Measurements from ENCODE around the gene CADM4. TPM values are rescaled to one million over a fixed set of nuclear protein-coding genes. Genes with fewer than 3 reads are reported as not detected.

Gene CADM4
- total RNA-seq, 4 donors from 2014 or later: 31.6 to 67.9 (median 46.9) TPM

- no CpG with 5 or more reads among the region's 1 CpG for WGBS
- peaks cover 12 to 23% (median 18%) of the 10 kb centered on the region in 4 donors for H3K4me1 ChIP-seq
- H3K27me3 ChIP-seq: no peaks in the 10 kb centered on the region
- H3K4me3 ChIP-seq: no peak overlapping the region
- H3K27ac ChIP-seq (replicated peaks in 1 of 4): no peak overlapping the region
- peaks cover 0 to 35% (median 11%) of the 10 kb centered on the region in 4 donors for H3K36me3 ChIP-seq
- TF ChIP-seq CTCF (IDR thresholded peaks at IDR 0.05) (no peak), POLR2AphosphoS5 (IDR thresholded peaks at IDR 0.05) (no peak), EP300 (IDR thresholded peaks at IDR 0.05) (no peak), POLR2A (IDR thresholded peaks at IDR 0.05; ENCODE audit: low read depth) (no peak)
- no peak for DNase-seq (ENCODE audit: extremely low spot score)
- H3K9me3 ChIP-seq: no peaks in the 10 kb centered on the region
- intact Hi-C loops (cut with DNase I): no loop called here
Measured at GRCh38 chr19:43622956-43623355, 16.7 kb downstream of the CADM4 start.

DNA sequence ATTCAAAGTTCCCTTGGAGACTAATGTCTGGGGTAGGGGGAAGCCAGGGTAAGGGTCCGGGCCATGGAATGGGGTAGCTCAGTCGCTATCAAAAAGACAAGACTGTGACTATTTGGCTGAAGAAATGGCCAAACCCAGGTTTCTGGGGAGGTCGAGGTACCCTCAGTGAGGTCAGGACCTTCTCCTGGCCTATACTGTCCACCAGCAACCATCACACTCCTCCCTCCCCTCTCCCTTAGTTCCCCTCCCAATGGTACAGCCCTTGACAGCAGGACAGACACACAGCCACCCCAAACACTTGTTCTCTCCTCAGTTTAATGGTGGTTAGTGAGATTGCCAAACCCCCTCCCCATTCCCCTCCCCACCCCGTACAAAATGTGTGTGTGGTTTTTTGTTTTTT lies 17.6 kb downstream of the CADM4 start:
- H3K9me3 ChIP-seq: no peaks in the 10 kb centered on the region
- no peak overlapping the region for H3K27ac ChIP-seq (replicated peaks in 1 of 4)
- H3K4me1 ChIP-seq: peaks cover 12 to 25% (median 19%) of the 10 kb centered on the region in 4 donors
- intact Hi-C loops (cut with DNase I): no loop called here
- no peaks in the 10 kb centered on the region for H3K27me3 ChIP-seq
- peaks cover 0 to 30% (median 11%) of the 10 kb centered on the region in 4 donors for H3K36me3 ChIP-seq
- 77% methylated on average over 4 of the region's 4 CpGs for WGBS
- TF ChIP-seq POLR2A (IDR thresholded peaks at IDR 0.05; ENCODE audit: low read depth) (no peak), POLR2AphosphoS5 (IDR thresholded peaks at IDR 0.05) (no peak), CTCF (IDR thresholded peaks at IDR 0.05) (no peak), EP300 (IDR thresholded peaks at IDR 0.05) (no peak)
- no peak overlapping the region for H3K4me3 ChIP-seq
- no peak for DNase-seq (ENCODE audit: extremely low spot score)

DNA sequence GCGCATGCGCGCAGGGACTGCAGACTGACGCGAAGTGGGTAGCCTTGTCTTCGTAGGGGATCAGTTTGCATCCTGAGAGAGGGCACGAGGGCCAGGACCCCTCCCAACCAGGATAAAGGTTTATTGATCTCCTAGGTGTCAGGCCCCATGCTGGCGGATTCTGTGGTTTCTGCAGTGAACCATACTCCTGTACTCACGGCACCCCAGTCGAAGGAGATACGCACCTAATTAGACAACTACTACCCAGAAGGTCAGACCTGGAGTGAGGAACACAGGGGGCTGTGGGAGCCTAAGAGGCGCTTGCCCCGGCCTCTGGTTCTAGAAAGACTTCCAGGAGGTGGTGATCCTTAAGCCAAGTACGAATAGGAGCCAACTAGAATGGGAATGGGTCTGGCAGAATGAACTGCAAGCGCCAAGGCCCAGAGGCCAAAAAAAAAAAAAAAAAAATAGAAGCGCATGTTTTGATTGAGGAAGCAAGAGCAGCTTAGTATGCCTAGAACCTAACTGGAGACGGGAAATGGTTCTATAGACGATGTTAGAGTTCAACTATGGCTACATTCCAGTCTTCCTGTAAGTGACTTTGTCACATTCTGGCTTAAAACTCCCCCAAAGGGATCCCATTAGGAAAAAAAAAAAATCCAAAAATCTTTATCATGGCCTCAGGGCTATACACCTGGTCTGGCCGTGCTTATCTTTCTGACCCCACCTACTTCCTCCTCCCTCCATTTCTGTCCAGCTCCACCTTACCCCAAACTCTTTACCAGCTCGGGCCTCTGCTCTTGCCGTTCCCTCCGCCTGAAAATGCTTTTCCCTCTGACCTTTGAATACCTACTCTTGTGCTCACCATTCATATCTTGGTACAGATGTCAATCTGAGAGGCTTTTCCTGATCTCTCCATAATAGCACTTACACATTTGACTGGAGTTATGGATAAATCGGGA lies 19.3 kb downstream of the CADM4 start:
- Histone ChIP-seq H3K27me3 (no peaks in the 10 kb centered on the region), H3K9me3 (no peaks in the 10 kb centered on the region), H3K36me3 (peaks cover 0 to 14% (median 3%) of the 10 kb centered on the region in 4 donors), H3K27ac (replicated peaks in 1 of 4) (peak overlapping the region; percentile 91 to 98 (median 94)), H3K4me1 (peaks cover 12 to 28% (median 19%) of the 10 kb centered on the region in 4 donors), H3K4me3 (peak overlapping the region; percentile 70 to 87 (median 82))
- intact Hi-C loops (cut with DNase I): no loop called here
- TF ChIP-seq POLR2AphosphoS5 (IDR thresholded peaks at IDR 0.05): no peak
- TF ChIP-seq EP300 (IDR thresholded peaks at IDR 0.05): no peak
- TF ChIP-seq POLR2A (IDR thresholded peaks at IDR 0.05; ENCODE audit: low read depth): no peak
- no peak for TF ChIP-seq CTCF (IDR thresholded peaks at IDR 0.05)
- peak; percentile 93 for DNase-seq (ENCODE audit: extremely low spot score)
- WGBS: 43% methylated on average over 20 of the region's 23 CpGs

- Histone ChIP-seq H3K36me3 (peaks cover 0 to 7% (median 2%) of the 10 kb centered on the region in 4 donors), H3K4me1 (peaks cover 12 to 36% (median 22%) of the 10 kb centered on the region in 4 donors), H3K9me3 (no peaks in the 10 kb centered on the region), H3K4me3 (peak within 1 kb of the TSS; percentile 70 to 87 (median 82)), H3K27ac (replicated peaks in 1 of 4) (peak within 1 kb of the TSS; percentile 91 to 98 (median 94)), H3K27me3 (no peaks in the 10 kb centered on the region)
- TF ChIP-seq EP300 (IDR thresholded peaks at IDR 0.05): no peak
- peak; percentile 41 for TF ChIP-seq POLR2A (IDR thresholded peaks at IDR 0.05; ENCODE audit: low read depth)
- peak; percentile 81 to 90 for TF ChIP-seq POLR2AphosphoS5 (IDR thresholded peaks at IDR 0.05)
- DNase-seq (ENCODE audit: extremely low spot score): peak; percentile 94
- WGBS: 0% methylated on average over 26 of the region's 81 CpGs
- intact Hi-C loops (cut with DNase I): loop anchor here (5.0 kb wide), 1 partner anchor 48 kb away; no protein-coding TSS in a partner anchor
Measured at GRCh38 chr19:43619262-43620060, 20.2 kb downstream of the CADM4 start, which contains the start of gene ZNF428. TSS of gene ZNF428 (minus strand) at chr19:43619629. CDS start at chr19:43614304, 5,325 bp downstream.

Data from esophagus muscularis mucosa (tissue), 4 donors.